IPS-18a (cell line): ENCODE measurements around the gene ARSJ.

Experiments used
- H3K27ac ChIP-seq: one replicate; pipeline ENCODE4 v1.5.1; 2013; ENCODE audit warnings: low read length
- H3K27me3 ChIP-seq: one replicate; pipeline ENCODE4 v1.6.1; 2013; ENCODE audit warnings: mild to moderate bottlenecking, low read length; ENCODE audit not compliant: control insufficient read depth, insufficient read depth
- H3K36me3 ChIP-seq: one replicate; pipeline ENCODE4 v1.6.1; 2013; ENCODE audit warnings: low read depth, low read length; ENCODE audit not compliant: control insufficient read depth
- H3K4me1 ChIP-seq: one replicate; pipeline ENCODE4 v1.6.1; 2013; ENCODE audit warnings: low read depth, low read length; ENCODE audit not compliant: control insufficient read depth
- H3K4me3 ChIP-seq: one replicate; pipeline ENCODE4 v1.5.1; 2013; ENCODE audit warnings: low read length
- H3K9ac ChIP-seq: one replicate; pipeline ENCODE4 v1.6.1; 2013; ENCODE audit warnings: mild to moderate bottlenecking, low read length, moderate library complexity
- H3K9me3 ChIP-seq: one replicate; pipeline ENCODE4 v1.6.1; 2013; ENCODE audit warnings: low read depth, low read length; ENCODE audit not compliant: control insufficient read depth

ARSJ gene

GRCh38 chr4:113866611-113867010 lies 112.8 kb downstream of the ARSJ start:
- Histone ChIP-seq H3K27me3 (no peaks in the 10 kb centered on the region), H3K9ac (no peak overlapping the region), H3K36me3 (no peaks in the 10 kb centered on the region), H3K27ac (no peak overlapping the region), H3K9me3 (no peaks in the 10 kb centered on the region), H3K4me1 (peaks cover 8% of the 10 kb centered on the region), H3K4me3 (no peak overlapping the region)

- Histone ChIP-seq H3K4me3 (no peak overlapping the region), H3K27me3 (no peaks in the 10 kb centered on the region), H3K36me3 (no peaks in the 10 kb centered on the region), H3K27ac (no peak overlapping the region), H3K9me3 (no peaks in the 10 kb centered on the region), H3K4me1 (no peaks in the 10 kb centered on the region), H3K9ac (no peak overlapping the region)
Measured at GRCh38 chr4:113858924-113859323, 120.5 kb downstream of the ARSJ start.

- Histone ChIP-seq H3K9me3 (peaks cover 5% of the 10 kb centered on the region), H3K27me3 (no peaks in the 10 kb centered on the region), H3K36me3 (no peaks in the 10 kb centered on the region), H3K4me3 (no peak overlapping the region), H3K9ac (no peak overlapping the region), H3K27ac (no peak overlapping the region), H3K4me1 (no peaks in the 10 kb centered on the region)
Measured at GRCh38 chr4:113851816-113852215, 127.6 kb downstream of the ARSJ start.
